Prostate gland (tissue), 2 donors: ENCODE measurements around the gene ZNF329. TPM values are rescaled to one million over a fixed set of nuclear protein-coding genes. Genes with fewer than 3 reads are reported as not detected.

Experiments used
- DNase-seq: peaks from one replicate; pipeline ENCODE4 v3.0.0-alpha.2; 2019; ENCODE audit warnings: low spot score
- H3K27ac ChIP-seq, 2 donors: fragments of 200-600 bp; sonication (generic); 2 replicates each; pipeline ENCODE4 v1.5.1; 2017 to 2019
- H3K27me3 ChIP-seq: fragments of 200-600 bp; sonication (generic); replicated peaks from 2 replicates; pipeline ENCODE4 v1.5.1; 2019; ENCODE audit not compliant: insufficient read depth
- H3K36me3 ChIP-seq, 2 donors: fragments of 200-600 bp; sonication (generic); 1 replicate in 1 of 2; 2 replicates in 1 of 2; pipeline versions ENCODE4 v1.5.1 to v1.8.1; 2017 to 2019
- H3K4me1 ChIP-seq: fragments of 200-600 bp; sonication (generic); replicated peaks from 2 replicates; pipeline ENCODE4 v1.5.1; 2019
- H3K4me3 ChIP-seq, 2 donors: fragments of 200-600 bp; sonication (generic); 2 replicates each; pipeline ENCODE4 v1.5.1; 2017 to 2019
- H3K9me3 ChIP-seq: fragments of 200-600 bp; sonication (generic); 2 replicates; pipeline ENCODE4 v1.5.1; 2017
- POLR2A ChIP-seq: fragments of 450-650 bp; IDR thresholded peaks from one replicate; pipeline ENCODE4 v1.6.1; 2016; ENCODE audit warnings: antibody characterized with exemption, mild to moderate bottlenecking
- POLR2AphosphoS5 ChIP-seq: sonication (generic); formaldehyde crosslinking; IDR thresholded peaks from one replicate; pipeline ENCODE4 v1.6.1; 2017; ENCODE audit warnings: antibody characterized with exemption
- WGBS: methylation state at CpG from one replicate; pipeline ENCODE4 v1.1.5; 2018; 5-methylcytosine and 5-hydroxymethylcytosine counted together
- intact Hi-C: fragments of 100-400 bp; cut with DNase I; formaldehyde crosslinking; loops from one replicate; pipeline ENCODE4 v1.14.2; 2022
- total RNA-seq, 2 donors: library from RNA; depleted of rRNA; stranded (reverse); fragments of >200 nt; gene quantifications; one replicate each; pipeline ENCODE4 v1.1.0, GENCODE V29; 2016
- TF ChIP-seq, protein P1 (sequence below), 4 experiments: fragments of 200-600 bp in 2 of 4; fragments of 450-650 bp in 2 of 4; sonication (generic) in 2 of 4; IDR thresholded peaks; 1 replicate in 3 of 4; 2 replicates in 1 of 4; pipeline ENCODE4 v1.5.1; 2016 to 2019; ENCODE audit warnings: antibody characterized with exemption in 4 of 4, mild to moderate bottlenecking in 2 of 4, moderate library complexity in 2 of 4

Gene ZNF329
- total RNA-seq, 2 donors from 2014 or later, result 14.7 to 18.4 TPM

DNA sequence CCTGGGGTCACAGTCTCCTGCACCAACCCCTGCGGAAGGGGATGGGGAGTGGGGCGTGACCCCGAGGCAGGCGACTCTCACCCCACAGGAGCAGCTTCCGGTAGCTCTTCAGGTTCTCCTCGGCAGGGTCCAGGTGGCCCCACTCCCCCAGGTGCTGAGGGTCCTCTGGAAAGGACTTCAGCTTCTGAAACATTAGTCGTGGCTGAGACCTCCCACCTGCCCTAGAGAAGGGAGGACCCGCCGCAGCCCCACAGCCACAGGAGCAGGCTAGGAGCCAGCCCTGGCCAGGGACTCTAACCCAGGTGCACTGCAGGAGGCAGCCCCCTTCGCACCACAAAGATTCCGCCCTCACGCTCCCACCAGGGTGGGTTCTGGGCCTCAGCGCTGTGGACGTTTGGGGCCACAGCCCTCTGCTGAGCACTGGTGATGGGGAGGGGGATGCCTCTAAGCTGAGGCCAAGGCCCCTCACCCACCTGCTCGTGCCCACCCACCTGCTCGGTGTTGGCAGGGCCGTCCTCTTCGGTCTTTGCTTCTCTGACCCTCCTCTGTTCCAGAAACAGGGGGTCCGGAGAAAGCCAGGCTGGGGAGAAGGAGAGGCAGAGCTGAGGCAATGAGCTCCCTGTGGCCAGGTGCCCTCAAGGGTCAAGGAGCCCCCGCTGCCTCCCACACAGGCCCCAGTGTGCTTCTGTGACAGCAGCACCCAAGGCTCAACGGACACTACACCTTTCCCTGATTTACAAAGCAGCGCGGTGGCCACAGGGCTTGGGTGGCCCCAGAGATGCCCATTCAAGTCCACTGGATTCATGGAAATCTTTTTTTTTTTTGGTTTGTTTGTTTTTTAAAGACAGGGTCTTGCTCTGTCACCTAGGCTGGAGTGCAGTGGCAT, 63.5 kb downstream of the ZNF329 start:
- WGBS, result 96% methylated on average over 20 of the region's 23 CpGs
- no peak overlapping the region for H3K4me3 ChIP-seq

DNA sequence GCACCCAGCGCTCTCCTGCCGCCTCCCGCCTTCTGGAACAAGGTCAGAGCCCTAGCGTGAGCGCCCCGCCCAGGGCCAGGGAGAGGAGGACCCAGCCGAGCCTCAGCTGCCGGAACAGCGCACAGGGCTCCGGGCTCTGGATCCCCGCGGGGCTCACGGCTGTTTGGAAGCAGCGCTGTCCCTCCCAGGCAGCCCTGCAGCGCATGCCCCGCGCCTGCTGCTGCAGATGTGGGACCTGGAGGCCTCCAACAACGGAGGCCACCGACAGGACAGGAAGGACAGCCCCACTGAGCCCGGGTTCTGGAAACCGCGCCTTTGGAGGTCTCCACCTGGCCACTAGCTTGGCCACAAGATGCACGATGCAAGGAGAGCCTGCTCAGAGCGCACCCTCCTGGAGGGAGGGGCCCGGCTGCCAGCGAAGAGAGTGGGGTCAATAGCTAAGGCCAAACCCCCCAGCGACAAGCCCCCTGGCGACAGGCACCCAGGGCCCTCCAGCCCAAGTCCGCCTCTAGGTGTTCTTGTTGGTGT, 65.2 kb downstream of the ZNF329 start:
- H3K4me3 ChIP-seq, result no peak overlapping the region
- no peak for DNase-seq
- peaks cover 16 to 34% of the 10 kb centered on the region in 2 donors for H3K36me3 ChIP-seq
- H3K27me3 ChIP-seq, result no peaks in the 10 kb centered on the region
- H3K27ac ChIP-seq, result no peak overlapping the region
- no peaks in the 10 kb centered on the region for H3K9me3 ChIP-seq
- intact Hi-C loops, result no loop called here
- WGBS, result 96% methylated on average over 25 of the region's 29 CpGs
- no peaks in the 10 kb centered on the region for H3K4me1 ChIP-seq
- TF ChIP-seq, protein P1, sequence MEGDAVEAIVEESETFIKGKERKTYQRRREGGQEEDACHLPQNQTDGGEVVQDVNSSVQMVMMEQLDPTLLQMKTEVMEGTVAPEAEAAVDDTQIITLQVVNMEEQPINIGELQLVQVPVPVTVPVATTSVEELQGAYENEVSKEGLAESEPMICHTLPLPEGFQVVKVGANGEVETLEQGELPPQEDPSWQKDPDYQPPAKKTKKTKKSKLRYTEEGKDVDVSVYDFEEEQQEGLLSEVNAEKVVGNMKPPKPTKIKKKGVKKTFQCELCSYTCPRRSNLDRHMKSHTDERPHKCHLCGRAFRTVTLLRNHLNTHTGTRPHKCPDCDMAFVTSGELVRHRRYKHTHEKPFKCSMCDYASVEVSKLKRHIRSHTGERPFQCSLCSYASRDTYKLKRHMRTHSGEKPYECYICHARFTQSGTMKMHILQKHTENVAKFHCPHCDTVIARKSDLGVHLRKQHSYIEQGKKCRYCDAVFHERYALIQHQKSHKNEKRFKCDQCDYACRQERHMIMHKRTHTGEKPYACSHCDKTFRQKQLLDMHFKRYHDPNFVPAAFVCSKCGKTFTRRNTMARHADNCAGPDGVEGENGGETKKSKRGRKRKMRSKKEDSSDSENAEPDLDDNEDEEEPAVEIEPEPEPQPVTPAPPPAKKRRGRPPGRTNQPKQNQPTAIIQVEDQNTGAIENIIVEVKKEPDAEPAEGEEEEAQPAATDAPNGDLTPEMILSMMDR (IDR thresholded peaks at IDR 0.05), result no peak
- TF ChIP-seq POLR2AphosphoS5, result no peak
- no peak for TF ChIP-seq POLR2A

More for the DNA sequence above, 63.5 kb downstream of the ZNF329 start:
- Histone ChIP-seq H3K36me3 (peaks cover 16 to 34% of the 10 kb centered on the region in 2 donors), H3K4me1 (no peaks in the 10 kb centered on the region), H3K27ac (no peak overlapping the region), H3K27me3 (no peaks in the 10 kb centered on the region), H3K9me3 (no peaks in the 10 kb centered on the region)
- TF ChIP-seq POLR2A (no peak), POLR2AphosphoS5 (no peak)
- TF ChIP-seq, protein P1 (IDR thresholded peaks at IDR 0.05), result no peak
- intact Hi-C loops, result no loop called here
- DNase-seq, result no peak

DNA sequence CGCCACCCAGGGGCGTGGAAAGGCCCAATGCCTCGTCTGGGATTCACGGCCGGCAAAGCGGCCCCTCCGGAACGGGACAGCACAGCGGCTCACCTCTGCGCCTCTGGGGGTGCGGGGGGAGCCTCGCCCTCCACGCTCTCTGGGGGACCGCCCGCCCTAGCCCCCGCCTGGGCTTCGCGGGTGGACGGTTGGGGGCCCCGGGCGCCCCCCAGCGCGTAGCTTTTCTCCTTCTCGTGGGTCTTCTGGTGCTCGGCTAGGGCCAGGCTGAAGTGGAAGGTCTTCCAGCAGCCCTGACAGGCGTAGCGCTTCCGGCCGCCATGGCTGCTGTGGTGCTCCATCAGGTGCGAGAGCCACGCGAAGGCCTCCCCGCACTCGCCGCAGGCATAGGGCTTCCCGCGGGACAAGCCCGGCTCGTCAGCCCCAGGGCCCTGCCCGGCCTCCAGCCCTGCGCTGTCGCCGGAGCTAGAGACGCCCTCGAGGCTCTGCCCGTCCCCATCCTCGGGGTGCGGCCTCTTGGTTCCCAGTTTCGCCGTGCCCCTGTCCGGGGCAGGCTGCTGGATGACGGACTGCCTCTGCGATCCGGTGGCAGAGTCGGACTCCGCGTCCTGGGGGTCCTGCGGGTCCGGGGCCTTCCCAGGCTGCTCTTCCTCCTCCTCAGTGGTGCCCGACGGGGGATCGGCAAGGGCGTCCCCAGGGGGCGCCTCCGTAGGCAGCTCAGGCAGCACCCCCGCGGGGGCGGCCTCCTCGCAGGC, 65.8 kb downstream of the ZNF329 start:
- peaks cover 16 to 34% of the 10 kb centered on the region in 2 donors for H3K36me3 ChIP-seq

DNA sequence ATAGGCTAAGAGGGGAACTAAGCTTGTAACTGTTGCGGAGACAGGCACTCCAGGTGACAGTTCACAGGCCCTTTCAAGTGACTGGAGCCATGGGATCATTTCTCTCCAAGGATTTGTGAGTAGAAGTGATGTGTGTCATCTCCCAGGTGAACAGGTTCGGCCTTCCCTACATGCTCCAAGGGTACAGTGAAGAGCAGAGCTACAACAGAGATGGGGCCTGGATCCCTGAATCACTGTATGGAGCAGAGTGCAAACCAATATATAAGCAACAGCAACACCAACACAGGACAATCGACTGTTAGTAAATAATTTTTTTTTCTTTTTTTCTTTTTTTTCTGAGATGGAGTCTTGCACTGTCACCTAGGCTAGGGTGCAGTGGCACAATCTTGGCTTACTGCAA, 67.6 kb downstream of the ZNF329 start:
- no peak overlapping the region for H3K27ac ChIP-seq
- TF ChIP-seq, protein P1 (IDR thresholded peaks at IDR 0.05), result no peak
- TF ChIP-seq POLR2A (no peak), POLR2AphosphoS5 (no peak)
- H3K27me3 ChIP-seq, result no peaks in the 10 kb centered on the region
- H3K4me1 ChIP-seq, result no peaks in the 10 kb centered on the region
- intact Hi-C loops, result no loop called here
- no peak overlapping the region for H3K4me3 ChIP-seq
- H3K9me3 ChIP-seq, result no peaks in the 10 kb centered on the region
- WGBS, result 93% methylated on average over 3 of the region's 3 CpGs
- peaks cover 16 to 34% of the 10 kb centered on the region in 2 donors for H3K36me3 ChIP-seq
- DNase-seq, result no peak

More for the DNA sequence above, 65.8 kb downstream of the ZNF329 start:
- no peak overlapping the region for H3K27ac ChIP-seq
- H3K9me3 ChIP-seq, result no peaks in the 10 kb centered on the region
- no peaks in the 10 kb centered on the region for H3K27me3 ChIP-seq
- DNase-seq, result no peak
- TF ChIP-seq POLR2AphosphoS5 (no peak), POLR2A (no peak)
- TF ChIP-seq, protein P1 (IDR thresholded peaks at IDR 0.05), result no peak
- WGBS, result 97% methylated on average over 65 of the region's 69 CpGs
- no peak overlapping the region for H3K4me3 ChIP-seq
- H3K4me1 ChIP-seq, result no peaks in the 10 kb centered on the region
- intact Hi-C loops, result no loop called here
